IMR-90 (cell line): ENCODE measurements around the gene CDH23. TPM values are rescaled to one million over a fixed set of nuclear protein-coding genes. Genes with fewer than 3 reads are reported as not detected.

Experiments used
- ATAC-seq: fragments of 200-7000 bp; cut with Tn5 transposase; 2 replicates; pipeline ENCODE4 v1.9.1; 2020; ENCODE audit warnings: low read depth, mild to moderate bottlenecking, moderate library complexity
- BruUV-seq: library from RNA; stranded (reverse); fragments of 400-500 nt; replicated peaks from 2 replicates; lab custom pipeline; 2021; lab: Mats Ljungman, UMichigan
- CTCF ChIA-PET: fragments of 300-600 bp; formaldehyde crosslinking; extraction: SDS; loops from one replicate; lab custom pipeline; 2021; ENCODE audit warnings: antibody characterized with exemption; lab: Yijun Ruan, JAX
- POLR2A ChIA-PET: fragments of 300-600 bp; sonication (Branson Sonifier 250); formaldehyde crosslinking; loops from one replicate; lab custom pipeline; 2022; ENCODE audit warnings: antibody characterized with exemption; ENCODE audit not compliant: unreplicated experiment; lab: Charles Lee
- DNase-seq: peaks from one replicate; pipeline ENCODE4 v3.0.0; 2013
- H2AFZ ChIP-seq: replicated peaks from 2 replicates; pipeline ENCODE3; 2013; ENCODE audit warnings: low read length, mild to moderate bottlenecking; ENCODE audit not compliant: poor library complexity
- H2AK5ac ChIP-seq: 2 replicates; pipeline ENCODE4 v1.6.1; 2013; ENCODE audit warnings: low read depth, low read length, inconsistent platforms
- H2AK9ac ChIP-seq: replicated peaks from 2 replicates; pipeline ENCODE3; 2013; ENCODE audit warnings: mild to moderate bottlenecking, low read depth, low read length, moderate library complexity; ENCODE audit not compliant: poor library complexity
- H2BK120ac ChIP-seq: 2 replicates; pipeline ENCODE4 v1.6.1; 2013; ENCODE audit warnings: low read depth, low read length, inconsistent platforms
- H2BK15ac ChIP-seq: 3 replicates; pipeline ENCODE4 v1.6.1; 2013; ENCODE audit warnings: low read depth, low read length, inconsistent platforms
- H2BK20ac ChIP-seq: 2 replicates; pipeline ENCODE4 v1.6.1; 2013; ENCODE audit warnings: low read depth, mild to moderate bottlenecking, inconsistent platforms, low read length, moderate library complexity
- H2BK5ac ChIP-seq: 2 replicates; pipeline ENCODE4 v1.6.1; 2013; ENCODE audit warnings: mild to moderate bottlenecking, low read depth, low read length, inconsistent platforms; ENCODE audit not compliant: poor library complexity, severe bottlenecking
- H3K14ac ChIP-seq: replicated peaks from 2 replicates; pipeline ENCODE4 v1.6.1; 2013; ENCODE audit warnings: low read depth, low read length, inconsistent platforms
- H3K18ac ChIP-seq: 2 replicates; pipeline ENCODE4 v1.6.1; 2013; ENCODE audit warnings: low read depth, low read length, control low read depth
- H3K23ac ChIP-seq: 2 replicates; pipeline ENCODE4 v1.6.1; 2013; ENCODE audit warnings: low read depth, low read length, inconsistent platforms
- H3K27ac ChIP-seq: 2 replicates; pipeline ENCODE4 v1.5.1; 2013; ENCODE audit warnings: mild to moderate bottlenecking, control low read depth, low read length; ENCODE audit not compliant: insufficient read depth
- H3K27me3 ChIP-seq: 2 replicates; pipeline ENCODE4 v1.6.1; 2013; ENCODE audit warnings: low read length; ENCODE audit not compliant: control insufficient read depth, insufficient read depth
- H3K36me3 ChIP-seq: 2 replicates; pipeline ENCODE4 v1.6.1; 2013; ENCODE audit warnings: low read length, mixed read lengths; ENCODE audit not compliant: control insufficient read depth, insufficient read depth
- H3K4ac ChIP-seq: 2 replicates; pipeline ENCODE4 v1.6.1; 2013; ENCODE audit warnings: low read depth, low read length, inconsistent platforms
- H3K4me1 ChIP-seq: 2 replicates; pipeline ENCODE4 v1.6.1; 2013; ENCODE audit warnings: low read length, mixed read lengths; ENCODE audit not compliant: control insufficient read depth, insufficient read depth
- H3K4me2 ChIP-seq: 2 replicates; pipeline ENCODE4 v1.6.1; 2013; ENCODE audit warnings: low read depth, mild to moderate bottlenecking, control low read depth, low read length, moderate library complexity
- H3K4me3 ChIP-seq: 2 replicates; pipeline ENCODE4 v1.5.1; 2013; ENCODE audit warnings: low read depth, mild to moderate bottlenecking, control low read depth, low read length, moderate library complexity; ENCODE audit not compliant: insufficient read depth
- H3K56ac ChIP-seq: 2 replicates; pipeline ENCODE4 v1.6.1; 2013; ENCODE audit warnings: low read length, inconsistent platforms; ENCODE audit not compliant: insufficient read depth; ENCODE audit errors: extremely low read depth
- H3K79me1 ChIP-seq, 2 experiments: 2 replicates each; pipeline ENCODE4 v1.6.1; 2013; ENCODE audit warnings: low read length in 2 of 2, inconsistent platforms in 1 of 2, low read depth in 1 of 2
- H3K9ac ChIP-seq: 2 replicates; pipeline ENCODE4 v1.6.1; 2013; ENCODE audit warnings: low read depth, low read length, control low read depth
- H3K9me1 ChIP-seq: 2 replicates; pipeline ENCODE4 v1.6.1; 2013; ENCODE audit warnings: low read length, inconsistent platforms; ENCODE audit not compliant: insufficient read depth
- H3K9me3 ChIP-seq: 2 replicates; pipeline ENCODE4 v1.6.1; 2013; ENCODE audit warnings: low read length; ENCODE audit not compliant: control insufficient read depth, insufficient read depth
- H4K20me1 ChIP-seq: 2 replicates; pipeline ENCODE4 v1.6.1; 2013; ENCODE audit warnings: low read length, inconsistent platforms; ENCODE audit not compliant: insufficient read depth
- H4K5ac ChIP-seq: 2 replicates; pipeline ENCODE4 v1.6.1; 2013; ENCODE audit warnings: mild to moderate bottlenecking, low read depth, low read length, control low read depth
- H4K8ac ChIP-seq, 2 experiments: 2 replicates each; pipeline ENCODE4 v1.6.1; 2013; ENCODE audit warnings: low read depth in 2 of 2, low read length in 2 of 2, control low read depth in 1 of 2, inconsistent platforms in 1 of 2
- H4K91ac ChIP-seq: 2 replicates; pipeline ENCODE4 v1.6.1; 2013; ENCODE audit warnings: low read depth, low read length, inconsistent platforms; ENCODE audit not compliant: insufficient read depth
- ELK1 ChIP-seq: fragments of 150-350 bp; IDR thresholded peaks from 2 replicates; pipeline ENCODE4 v1.6.1; 2016; ENCODE audit warnings: low read depth, mild to moderate bottlenecking, low read length, moderate library complexity, borderline replicate concordance
- RFX5 ChIP-seq: IDR thresholded peaks from 2 replicates; pipeline ENCODE4 v1.8.0; 2012; ENCODE audit warnings: low read depth, mild to moderate bottlenecking, low read length, moderate library complexity
- USF2 ChIP-seq: fragments of 150-350 bp; IDR thresholded peaks from 2 replicates; pipeline ENCODE4 v1.6.1; 2017; ENCODE audit warnings: mild to moderate bottlenecking, antibody characterized with exemption, low read length, low read depth
- WGBS, 2 experiments: methylation state at CpG; one replicate each; pipeline versions ENCODE4 v1.1.5 to v1.1.7; 2013; ENCODE audit warnings: missing lambda C conversion rate in 2 of 2; ENCODE audit not compliant: insufficient read length in 1 of 2; ENCODE audit errors: extremely low coverage in 2 of 2; 5-methylcytosine and 5-hydroxymethylcytosine counted together
- dilution Hi-C: fragments of 300-500 bp; cut with HindIII; formaldehyde crosslinking; loops from one replicate; pipeline ENCODE4 v1.14.3; 2018; ENCODE audit warnings: low sequenced_read_pairs; ENCODE audit not compliant: unreplicated experiment
- in situ Hi-C: fragments of 300-500 bp; cut with MboI; formaldehyde crosslinking; loops from 3 replicates; pipeline ENCODE4 v1.14.3; 2019; ENCODE audit warnings: low sequenced_read_pairs, inconsistent platforms, mixed read lengths
- intact Hi-C: fragments of 100-400 bp; cut with micrococcal nuclease; formaldehyde crosslinking; loops from 2 replicates; pipeline ENCODE4 v1.10.0; 2022
- polyA plus RNA-seq, 3 experiments: library from polyadenylated mRNA; depleted of rRNA; stranded (reverse); fragments of >200 nt; gene quantifications; 2 replicates each; pipeline ENCODE4 v1.2.3, GENCODE V29; 2012; ENCODE audit warnings: low replicate concordance in 1 of 3
- total RNA-seq: library from RNA; depleted of rRNA; stranded (reverse); fragments of >200 nt; gene quantifications from 2 replicates; pipeline ENCODE4 v1.2.3, GENCODE V29; 2012

CDH23 gene
- total and polyA plus RNA-seq, 2 of the 4 experiments (the other 2 are of a cell fraction), result under 0.01 to 0.03 TPM

GRCh38 chr10:71664585-71664984 lies 267.9 kb downstream of the CDH23 start:
- Histone ChIP-seq H4K91ac (no peak overlapping the region), H3K9me1 (no peaks in the 10 kb centered on the region), H2BK5ac (no peak overlapping the region), H3K27me3 (peaks cover 42% of the 10 kb centered on the region), H3K4me1 (no peaks in the 10 kb centered on the region), H3K36me3 (no peaks in the 10 kb centered on the region), H3K4me2 (no peak overlapping the region), H3K4me3 (no peak overlapping the region), H2BK20ac (no peak overlapping the region), H3K9ac (no peak overlapping the region), H3K9me3 (no peaks in the 10 kb centered on the region), H3K79me1 (no peaks in the 10 kb centered on the region), H3K56ac (no peak overlapping the region), H2AK9ac (no peak overlapping the region), H3K14ac (no peak overlapping the region), H2BK120ac (no peak overlapping the region), H2AFZ (no peak overlapping the region), H2BK15ac (no peak overlapping the region), H4K20me1 (no peaks in the 10 kb centered on the region), H3K23ac (no peak overlapping the region), H3K27ac (no peak overlapping the region), H4K5ac (no peak overlapping the region), H2AK5ac (no peak overlapping the region), H3K18ac (no peak overlapping the region), H3K4ac (no peak overlapping the region), H4K8ac (no peak overlapping the region)
- POLR2A ChIA-PET, result no interaction called here
- no TSS peak for BruUV-seq
- dilution Hi-C loops, result no loop called here
- CTCF ChIA-PET, result no interaction called here
- intact Hi-C loops, result no loop called here
- WGBS, 2 experiments, result no CpG with 5 or more reads among the region's 2 CpGs
- DNase-seq (no peak), ATAC-seq (no peak)
- TF ChIP-seq ELK1 (no peak), USF2 (no peak), RFX5 (no peak)
- in situ Hi-C loops, result no loop called here
